WTC11 (cell line): ENCODE measurements around the gene NTF3. TPM values are rescaled to one million over a fixed set of nuclear protein-coding genes. Genes with fewer than 3 reads are reported as not detected.

Experiments used
- ATAC-seq: fragments of 200-7000 bp; cut with Tn5 transposase; 2 replicates; pipeline ENCODE4 v1.10.0; 2021; ENCODE audit warnings: mild to moderate bottlenecking, moderate library complexity
- CTCF ChIA-PET: fragments of 300-600 bp; sonication (Branson Sonifier 250); formaldehyde crosslinking; loops from one replicate; lab custom pipeline; 2021; ENCODE audit warnings: antibody characterized with exemption; lab: Charles Lee
- POLR2A ChIA-PET: fragments of 350-600 bp; sonication (Branson Sonifier 250); formaldehyde crosslinking; loops from one replicate; lab custom pipeline; 2021; ENCODE audit warnings: antibody characterized with exemption; lab: Charles Lee
- DNase-seq: peaks from one replicate; pipeline ENCODE4 v3.0.0; 2021; ENCODE audit warnings: low spot score
- H3K27ac Mint-ChIP-seq: 2 replicates; pipeline ENCODE4 v1.8.0; 2021; ENCODE audit warnings: mixed read lengths
- H3K27me3 Mint-ChIP-seq: 2 replicates; pipeline ENCODE4 v1.8.0; 2021; ENCODE audit warnings: low read depth, mild to moderate bottlenecking, moderate library complexity, mixed read lengths
- H3K36me3 Mint-ChIP-seq: 2 replicates; pipeline ENCODE4 v1.8.0; 2021; ENCODE audit warnings: mixed read lengths
- H3K4me1 Mint-ChIP-seq: 2 replicates; pipeline ENCODE4 v1.8.0; 2022; ENCODE audit warnings: mixed read lengths
- H3K4me3 Mint-ChIP-seq: 2 replicates; pipeline ENCODE4 v1.8.0; 2021; ENCODE audit warnings: mild to moderate bottlenecking, moderate library complexity, mixed read lengths
- H3K9me3 Mint-ChIP-seq: 2 replicates; pipeline ENCODE4 v1.8.0; 2021; ENCODE audit warnings: mixed read lengths
- EMX1 ChIP-seq: fragments of 250-450 bp; sonication (Bioruptor Pico); IDR thresholded peaks from 2 replicates; pipeline ENCODE4 v1.8.0; 2021; ENCODE audit warnings: mild to moderate bottlenecking
- ESRRA ChIP-seq: sonication (generic); formaldehyde crosslinking; IDR thresholded peaks from 2 replicates; pipeline ENCODE4 v1.8.1; 2022; ENCODE audit warnings: mild to moderate bottlenecking, missing genetic modification reagents, borderline replicate concordance
- ETV6 ChIP-seq: sonication (generic); formaldehyde crosslinking; IDR thresholded peaks from 2 replicates; pipeline ENCODE4 v1.8.1; 2022; ENCODE audit warnings: mild to moderate bottlenecking, missing genetic modification reagents
- GABPB1 ChIP-seq: sonication (generic); formaldehyde crosslinking; IDR thresholded peaks from 2 replicates; pipeline ENCODE4 v1.8.1; 2023; ENCODE audit warnings: mild to moderate bottlenecking, missing genetic modification reagents
- GTF2I ChIP-seq: fragments of 250-450 bp; sonication (Bioruptor Pico); conservative IDR thresholded peaks from 2 replicates; pipeline ENCODE4 v1.4.0; 2021; ENCODE audit warnings: mild to moderate bottlenecking
- HMGA2 ChIP-seq: fragments of 250-450 bp; sonication (Bioruptor Pico); IDR thresholded peaks from 2 replicates; pipeline ENCODE4 v1.4.0; 2021; ENCODE audit warnings: mild to moderate bottlenecking, moderate library complexity
- OVOL2 ChIP-seq: fragments of 250-450 bp; sonication (Bioruptor Pico); IDR thresholded peaks from 2 replicates; pipeline ENCODE4 v1.9.0; 2021; ENCODE audit warnings: mild to moderate bottlenecking, borderline replicate concordance
- RELA ChIP-seq: sonication (generic); formaldehyde crosslinking; IDR thresholded peaks from 2 replicates; pipeline ENCODE4 v1.8.1; 2022; ENCODE audit warnings: missing genetic modification reagents, mild to moderate bottlenecking, borderline replicate concordance
- TEAD4 ChIP-seq: sonication (generic); formaldehyde crosslinking; IDR thresholded peaks from 2 replicates; pipeline ENCODE4 v1.8.0; 2022; ENCODE audit warnings: mild to moderate bottlenecking, missing genetic modification reagents
- TP53 ChIP-seq: sonication (generic); formaldehyde crosslinking; IDR thresholded peaks from 2 replicates; pipeline ENCODE4 v1.8.1; 2023; ENCODE audit warnings: mild to moderate bottlenecking, missing genetic modification reagents
- ZBTB21 ChIP-seq: sonication (generic); formaldehyde crosslinking; IDR thresholded peaks from 2 replicates; pipeline ENCODE4 v1.8.1; 2023; ENCODE audit warnings: mild to moderate bottlenecking, missing genetic modification reagents, borderline replicate concordance
- ZNF317 ChIP-seq: sonication (generic); formaldehyde crosslinking; IDR thresholded peaks from 2 replicates; pipeline ENCODE4 v1.8.1; 2023; ENCODE audit warnings: low read depth, mild to moderate bottlenecking, moderate library complexity, missing genetic modification reagents, borderline replicate concordance
- total RNA-seq: library from RNA; stranded (reverse); gene quantifications from 3 replicates; pipeline ENCODE4 v1.2.3, GENCODE V29; 2021
- TF ChIP-seq, protein P1 (sequence below): sonication (generic); formaldehyde crosslinking; IDR thresholded peaks from 2 replicates; pipeline ENCODE4 v1.8.0; 2022; ENCODE audit warnings: mild to moderate bottlenecking, missing genetic modification reagents
- TF ChIP-seq, protein P2 (sequence below): fragments of 250-450 bp; sonication (Bioruptor Pico); IDR thresholded peaks from 2 replicates; pipeline ENCODE4 v2.1.2; 2022; ENCODE audit warnings: mild to moderate bottlenecking, moderate library complexity
- TF ChIP-seq, protein P3 (sequence below): sonication (generic); formaldehyde crosslinking; IDR thresholded peaks from 2 replicates; pipeline ENCODE4 v1.8.1; 2022; ENCODE audit warnings: low read depth, missing genetic modification reagents, borderline replicate concordance
- TF ChIP-seq, protein P4 (sequence below): sonication (generic); formaldehyde crosslinking; conservative IDR thresholded peaks from 2 replicates; pipeline ENCODE4 v1.8.1; 2022; ENCODE audit warnings: mild to moderate bottlenecking, missing genetic modification reagents
- TF ChIP-seq, protein P5 (sequence below): sonication (generic); formaldehyde crosslinking; IDR thresholded peaks from 2 replicates; pipeline ENCODE4 v1.8.1; 2022; ENCODE audit warnings: mild to moderate bottlenecking, missing genetic modification reagents, moderate library complexity, borderline replicate concordance
- TF ChIP-seq, protein P6 (sequence below): sonication (generic); formaldehyde crosslinking; IDR thresholded peaks from 2 replicates; pipeline ENCODE4 v1.8.1; 2023; ENCODE audit warnings: mild to moderate bottlenecking, moderate library complexity, missing genetic modification reagents
- TF ChIP-seq, protein P7 (sequence below): sonication (generic); formaldehyde crosslinking; IDR thresholded peaks from 2 replicates; pipeline ENCODE4 v1.8.0; 2023; ENCODE audit warnings: missing genetic modification reagents, mild to moderate bottlenecking, borderline replicate concordance

Gene NTF3
- total RNA-seq, 1 experiment from 2014 or later: 1.3 TPM

DNA sequence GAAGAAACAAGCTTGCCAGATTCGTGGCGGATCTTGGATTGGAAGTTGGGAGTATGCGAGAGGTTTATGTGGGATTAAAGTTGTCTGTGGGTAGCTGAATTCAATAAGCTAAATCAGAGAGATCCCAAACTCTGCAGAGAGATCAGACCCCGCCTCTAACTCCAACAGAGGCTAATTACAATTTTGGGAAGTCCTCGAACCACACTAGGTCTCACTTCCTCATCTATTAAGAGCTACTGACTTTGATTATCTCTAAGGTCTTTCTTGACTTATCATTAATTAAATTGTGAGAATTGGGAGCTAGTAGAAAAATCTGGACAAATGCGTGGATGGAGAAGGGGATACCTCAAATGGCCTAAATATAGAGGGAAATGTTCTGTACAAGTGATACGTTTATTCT is 9.1 kb downstream of the NTF3 start (continued):
- TF ChIP-seq, protein P1, sequence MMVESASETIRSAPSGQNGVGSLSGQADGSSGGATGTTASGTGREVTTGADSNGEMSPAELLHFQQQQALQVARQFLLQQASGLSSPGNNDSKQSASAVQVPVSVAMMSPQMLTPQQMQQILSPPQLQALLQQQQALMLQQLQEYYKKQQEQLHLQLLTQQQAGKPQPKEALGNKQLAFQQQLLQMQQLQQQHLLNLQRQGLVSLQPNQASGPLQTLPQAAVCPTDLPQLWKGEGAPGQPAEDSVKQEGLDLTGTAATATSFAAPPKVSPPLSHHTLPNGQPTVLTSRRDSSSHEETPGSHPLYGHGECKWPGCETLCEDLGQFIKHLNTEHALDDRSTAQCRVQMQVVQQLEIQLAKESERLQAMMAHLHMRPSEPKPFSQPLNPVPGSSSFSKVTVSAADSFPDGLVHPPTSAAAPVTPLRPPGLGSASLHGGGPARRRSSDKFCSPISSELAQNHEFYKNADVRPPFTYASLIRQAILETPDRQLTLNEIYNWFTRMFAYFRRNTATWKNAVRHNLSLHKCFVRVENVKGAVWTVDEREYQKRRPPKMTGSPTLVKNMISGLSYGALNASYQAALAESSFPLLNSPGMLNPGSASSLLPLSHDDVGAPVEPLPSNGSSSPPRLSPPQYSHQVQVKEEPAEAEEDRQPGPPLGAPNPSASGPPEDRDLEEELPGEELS: no peak
- TF ChIP-seq TEAD4 (no peak), ETV6 (no peak), RELA (no peak), ZNF317 (CRISPR knock-in tag) (no peak)
- TF ChIP-seq, protein P2, sequence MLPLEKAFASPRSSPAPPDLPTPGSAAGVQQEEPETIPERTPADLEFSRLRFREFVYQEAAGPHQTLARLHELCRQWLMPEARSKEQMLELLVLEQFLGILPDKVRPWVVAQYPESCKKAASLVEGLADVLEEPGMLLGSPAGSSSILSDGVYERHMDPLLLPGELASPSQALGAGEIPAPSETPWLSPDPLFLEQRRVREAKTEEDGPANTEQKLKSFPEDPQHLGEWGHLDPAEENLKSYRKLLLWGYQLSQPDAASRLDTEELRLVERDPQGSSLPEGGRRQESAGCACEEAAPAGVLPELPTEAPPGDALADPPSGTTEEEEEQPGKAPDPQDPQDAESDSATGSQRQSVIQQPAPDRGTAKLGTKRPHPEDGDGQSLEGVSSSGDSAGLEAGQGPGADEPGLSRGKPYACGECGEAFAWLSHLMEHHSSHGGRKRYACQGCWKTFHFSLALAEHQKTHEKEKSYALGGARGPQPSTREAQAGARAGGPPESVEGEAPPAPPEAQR (CRISPR knock-in tag): no peak
- TF ChIP-seq, protein P3, sequence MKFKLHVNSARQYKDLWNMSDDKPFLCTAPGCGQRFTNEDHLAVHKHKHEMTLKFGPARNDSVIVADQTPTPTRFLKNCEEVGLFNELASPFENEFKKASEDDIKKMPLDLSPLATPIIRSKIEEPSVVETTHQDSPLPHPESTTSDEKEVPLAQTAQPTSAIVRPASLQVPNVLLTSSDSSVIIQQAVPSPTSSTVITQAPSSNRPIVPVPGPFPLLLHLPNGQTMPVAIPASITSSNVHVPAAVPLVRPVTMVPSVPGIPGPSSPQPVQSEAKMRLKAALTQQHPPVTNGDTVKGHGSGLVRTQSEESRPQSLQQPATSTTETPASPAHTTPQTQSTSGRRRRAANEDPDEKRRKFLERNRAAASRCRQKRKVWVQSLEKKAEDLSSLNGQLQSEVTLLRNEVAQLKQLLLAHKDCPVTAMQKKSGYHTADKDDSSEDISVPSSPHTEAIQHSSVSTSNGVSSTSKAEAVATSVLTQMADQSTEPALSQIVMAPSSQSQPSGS (CRISPR knock-in tag): no peak

DNA sequence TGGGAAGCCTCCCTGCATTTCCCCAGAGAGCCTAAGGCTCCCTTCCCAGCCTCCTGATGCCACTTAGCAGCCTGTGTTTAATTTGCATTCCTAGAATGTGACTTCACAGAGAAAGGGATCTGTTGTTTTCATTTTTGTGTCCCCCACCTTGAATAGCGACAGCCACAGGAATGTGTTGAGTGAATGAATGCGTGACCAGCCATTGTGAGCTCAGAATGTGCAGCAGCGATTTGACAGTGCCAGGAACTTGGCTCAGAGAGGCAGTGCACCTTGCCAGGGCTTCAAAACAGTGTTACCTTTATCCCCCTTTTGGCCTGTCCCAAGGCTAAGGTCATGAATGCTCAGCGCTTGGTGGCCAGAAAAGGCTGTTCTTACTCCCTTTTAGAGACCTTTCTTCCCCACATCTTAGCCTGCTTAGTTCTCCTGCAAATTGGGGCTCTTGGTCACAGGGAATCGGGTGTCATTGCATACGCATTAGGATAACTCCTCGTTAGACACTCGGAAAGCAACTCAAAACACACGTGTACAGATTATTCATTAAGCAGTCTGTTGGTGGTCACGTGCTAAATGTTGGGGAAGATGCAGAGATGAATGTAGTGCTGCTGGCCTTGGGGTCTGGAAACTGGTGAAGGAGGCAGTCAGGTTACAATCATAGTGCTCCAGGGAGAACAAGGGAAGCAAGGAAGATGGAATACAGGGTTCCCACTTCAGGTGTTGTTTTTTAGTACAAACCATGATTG is 9.8 kb downstream of the NTF3 start:
- Mint-ChIP-seq H3K27me3 (no peaks in the 10 kb centered on the region), H3K4me3 (no peak overlapping the region), H3K4me1 (peaks cover 17% of the 10 kb centered on the region), H3K36me3 (no peaks in the 10 kb centered on the region), H3K27ac (no peak overlapping the region), H3K9me3 (no peaks in the 10 kb centered on the region)
- DNase-seq (no peak), ATAC-seq (peak; percentile 31)
- ChIA-PET CTCF (interaction anchor here (0.5 to 3.6 kb wide), 15 partner anchors 9 to 633 kb away, joined by 3 to 29 read pairs (median 4); partner anchors contain the start of gene NTF3), POLR2A (no interaction called here)
- TF ChIP-seq, protein P4, sequence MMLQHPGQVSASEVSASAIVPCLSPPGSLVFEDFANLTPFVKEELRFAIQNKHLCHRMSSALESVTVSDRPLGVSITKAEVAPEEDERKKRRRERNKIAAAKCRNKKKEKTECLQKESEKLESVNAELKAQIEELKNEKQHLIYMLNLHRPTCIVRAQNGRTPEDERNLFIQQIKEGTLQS (CRISPR knock-in tag): no peak
- TF ChIP-seq ESRRA (CRISPR knock-in tag) (no peak), OVOL2 (CRISPR knock-in tag) (no peak), TP53 (CRISPR knock-in tag) (no peak), GABPB1 (CRISPR knock-in tag) (no peak), HMGA2 (no peak), ZBTB21 (no peak), GTF2I (CRISPR knock-in tag) (no peak), EMX1 (no peak)
- TF ChIP-seq, protein P1: no peak
- TF ChIP-seq, protein P5, sequence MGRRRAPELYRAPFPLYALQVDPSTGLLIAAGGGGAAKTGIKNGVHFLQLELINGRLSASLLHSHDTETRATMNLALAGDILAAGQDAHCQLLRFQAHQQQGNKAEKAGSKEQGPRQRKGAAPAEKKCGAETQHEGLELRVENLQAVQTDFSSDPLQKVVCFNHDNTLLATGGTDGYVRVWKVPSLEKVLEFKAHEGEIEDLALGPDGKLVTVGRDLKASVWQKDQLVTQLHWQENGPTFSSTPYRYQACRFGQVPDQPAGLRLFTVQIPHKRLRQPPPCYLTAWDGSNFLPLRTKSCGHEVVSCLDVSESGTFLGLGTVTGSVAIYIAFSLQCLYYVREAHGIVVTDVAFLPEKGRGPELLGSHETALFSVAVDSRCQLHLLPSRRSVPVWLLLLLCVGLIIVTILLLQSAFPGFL (CRISPR knock-in tag): no peak
- TF ChIP-seq, protein P6, sequence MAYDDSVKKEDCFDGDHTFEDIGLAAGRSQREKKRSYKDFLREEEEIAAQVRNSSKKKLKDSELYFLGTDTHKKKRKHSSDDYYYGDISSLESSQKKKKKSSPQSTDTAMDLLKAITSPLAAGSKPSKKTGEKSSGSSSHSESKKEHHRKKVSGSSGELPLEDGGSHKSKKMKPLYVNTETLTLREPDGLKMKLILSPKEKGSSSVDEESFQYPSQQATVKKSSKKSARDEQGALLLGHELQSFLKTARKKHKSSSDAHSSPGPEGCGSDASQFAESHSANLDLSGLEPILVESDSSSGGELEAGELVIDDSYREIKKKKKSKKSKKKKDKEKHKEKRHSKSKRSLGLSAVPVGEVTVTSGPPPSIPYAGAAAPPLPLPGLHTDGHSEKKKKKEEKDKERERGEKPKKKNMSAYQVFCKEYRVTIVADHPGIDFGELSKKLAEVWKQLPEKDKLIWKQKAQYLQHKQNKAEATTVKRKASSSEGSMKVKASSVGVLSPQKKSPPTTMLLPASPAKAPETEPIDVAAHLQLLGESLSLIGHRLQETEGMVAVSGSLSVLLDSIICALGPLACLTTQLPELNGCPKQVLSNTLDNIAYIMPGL: no peak
- TF ChIP-seq, protein P7, sequence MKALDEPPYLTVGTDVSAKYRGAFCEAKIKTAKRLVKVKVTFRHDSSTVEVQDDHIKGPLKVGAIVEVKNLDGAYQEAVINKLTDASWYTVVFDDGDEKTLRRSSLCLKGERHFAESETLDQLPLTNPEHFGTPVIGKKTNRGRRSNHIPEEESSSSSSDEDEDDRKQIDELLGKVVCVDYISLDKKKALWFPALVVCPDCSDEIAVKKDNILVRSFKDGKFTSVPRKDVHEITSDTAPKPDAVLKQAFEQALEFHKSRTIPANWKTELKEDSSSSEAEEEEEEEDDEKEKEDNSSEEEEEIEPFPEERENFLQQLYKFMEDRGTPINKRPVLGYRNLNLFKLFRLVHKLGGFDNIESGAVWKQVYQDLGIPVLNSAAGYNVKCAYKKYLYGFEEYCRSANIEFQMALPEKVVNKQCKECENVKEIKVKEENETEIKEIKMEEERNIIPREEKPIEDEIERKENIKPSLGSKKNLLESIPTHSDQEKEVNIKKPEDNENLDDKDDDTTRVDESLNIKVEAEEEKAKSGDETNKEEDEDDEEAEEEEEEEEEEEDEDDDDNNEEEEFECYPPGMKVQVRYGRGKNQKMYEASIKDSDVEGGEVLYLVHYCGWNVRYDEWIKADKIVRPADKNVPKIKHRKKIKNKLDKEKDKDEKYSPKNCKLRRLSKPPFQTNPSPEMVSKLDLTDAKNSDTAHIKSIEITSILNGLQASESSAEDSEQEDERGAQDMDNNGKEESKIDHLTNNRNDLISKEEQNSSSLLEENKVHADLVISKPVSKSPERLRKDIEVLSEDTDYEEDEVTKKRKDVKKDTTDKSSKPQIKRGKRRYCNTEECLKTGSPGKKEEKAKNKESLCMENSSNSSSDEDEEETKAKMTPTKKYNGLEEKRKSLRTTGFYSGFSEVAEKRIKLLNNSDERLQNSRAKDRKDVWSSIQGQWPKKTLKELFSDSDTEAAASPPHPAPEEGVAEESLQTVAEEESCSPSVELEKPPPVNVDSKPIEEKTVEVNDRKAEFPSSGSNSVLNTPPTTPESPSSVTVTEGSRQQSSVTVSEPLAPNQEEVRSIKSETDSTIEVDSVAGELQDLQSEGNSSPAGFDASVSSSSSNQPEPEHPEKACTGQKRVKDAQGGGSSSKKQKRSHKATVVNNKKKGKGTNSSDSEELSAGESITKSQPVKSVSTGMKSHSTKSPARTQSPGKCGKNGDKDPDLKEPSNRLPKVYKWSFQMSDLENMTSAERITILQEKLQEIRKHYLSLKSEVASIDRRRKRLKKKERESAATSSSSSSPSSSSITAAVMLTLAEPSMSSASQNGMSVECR: no peak
